Testis (tissue), 2 donors: ENCODE data around the gene CCDC81.

Experiments
- POLR2A ChIP-seq: fragments of 450-650 bp; IDR thresholded peaks from one replicate; pipeline ENCODE4 v1.6.1; 2017; ENCODE audit warnings: antibody characterized with exemption, mild to moderate bottlenecking, moderate library complexity
- TF ChIP-seq, protein P1 (sequence below), 3 experiments: fragments of 450-650 bp in 2 of 3; fragments of 200-600 bp in 1 of 3; sonication (generic) in 1 of 3; IDR thresholded peaks; one replicate each; pipeline ENCODE4 v1.5.1; 2016 to 2019; ENCODE audit warnings: antibody characterized with exemption in 3 of 3, mild to moderate bottlenecking in 2 of 3, moderate library complexity in 1 of 3

DNA sequence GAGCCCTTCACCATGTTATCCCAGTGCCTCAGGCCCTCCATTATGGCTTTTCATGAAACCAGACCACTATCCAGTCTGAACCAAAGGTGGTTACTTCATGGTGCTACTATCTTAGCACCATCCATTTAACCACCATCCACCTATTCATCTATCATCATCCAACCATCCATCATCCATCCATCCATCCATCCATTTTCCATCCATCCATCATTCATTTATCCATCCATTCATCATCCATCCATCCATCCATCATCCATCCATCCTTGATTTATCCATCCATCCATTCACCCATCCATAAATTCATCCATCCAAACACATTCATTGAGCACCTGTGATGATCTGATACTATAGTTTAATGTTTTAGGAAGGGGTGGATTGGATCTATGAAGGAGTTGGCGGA, 93.5 kb downstream of the CCDC81 start:
- TF ChIP-seq, protein P1, sequence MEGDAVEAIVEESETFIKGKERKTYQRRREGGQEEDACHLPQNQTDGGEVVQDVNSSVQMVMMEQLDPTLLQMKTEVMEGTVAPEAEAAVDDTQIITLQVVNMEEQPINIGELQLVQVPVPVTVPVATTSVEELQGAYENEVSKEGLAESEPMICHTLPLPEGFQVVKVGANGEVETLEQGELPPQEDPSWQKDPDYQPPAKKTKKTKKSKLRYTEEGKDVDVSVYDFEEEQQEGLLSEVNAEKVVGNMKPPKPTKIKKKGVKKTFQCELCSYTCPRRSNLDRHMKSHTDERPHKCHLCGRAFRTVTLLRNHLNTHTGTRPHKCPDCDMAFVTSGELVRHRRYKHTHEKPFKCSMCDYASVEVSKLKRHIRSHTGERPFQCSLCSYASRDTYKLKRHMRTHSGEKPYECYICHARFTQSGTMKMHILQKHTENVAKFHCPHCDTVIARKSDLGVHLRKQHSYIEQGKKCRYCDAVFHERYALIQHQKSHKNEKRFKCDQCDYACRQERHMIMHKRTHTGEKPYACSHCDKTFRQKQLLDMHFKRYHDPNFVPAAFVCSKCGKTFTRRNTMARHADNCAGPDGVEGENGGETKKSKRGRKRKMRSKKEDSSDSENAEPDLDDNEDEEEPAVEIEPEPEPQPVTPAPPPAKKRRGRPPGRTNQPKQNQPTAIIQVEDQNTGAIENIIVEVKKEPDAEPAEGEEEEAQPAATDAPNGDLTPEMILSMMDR (IDR thresholded peaks at IDR 0.05): no peak
- TF ChIP-seq POLR2A: no peak
